GM19463 (cell line): ENCODE data around the gene RPS16.
"Not testable (repeated sequence)": the region's sequence is repeated elsewhere in the genome, so short reads cannot be mapped to it uniquely, and the experiment has no call there.

Source experiments
- ATAC-seq: cut with Tn5 transposase; IDR thresholded peaks from one replicate; pipeline ENCODE4 v1.9.1; 2021; ENCODE audit warnings: mild to moderate bottlenecking, moderate library complexity; ENCODE audit not compliant: unreplicated experiment

Gene RPS16

DNA sequence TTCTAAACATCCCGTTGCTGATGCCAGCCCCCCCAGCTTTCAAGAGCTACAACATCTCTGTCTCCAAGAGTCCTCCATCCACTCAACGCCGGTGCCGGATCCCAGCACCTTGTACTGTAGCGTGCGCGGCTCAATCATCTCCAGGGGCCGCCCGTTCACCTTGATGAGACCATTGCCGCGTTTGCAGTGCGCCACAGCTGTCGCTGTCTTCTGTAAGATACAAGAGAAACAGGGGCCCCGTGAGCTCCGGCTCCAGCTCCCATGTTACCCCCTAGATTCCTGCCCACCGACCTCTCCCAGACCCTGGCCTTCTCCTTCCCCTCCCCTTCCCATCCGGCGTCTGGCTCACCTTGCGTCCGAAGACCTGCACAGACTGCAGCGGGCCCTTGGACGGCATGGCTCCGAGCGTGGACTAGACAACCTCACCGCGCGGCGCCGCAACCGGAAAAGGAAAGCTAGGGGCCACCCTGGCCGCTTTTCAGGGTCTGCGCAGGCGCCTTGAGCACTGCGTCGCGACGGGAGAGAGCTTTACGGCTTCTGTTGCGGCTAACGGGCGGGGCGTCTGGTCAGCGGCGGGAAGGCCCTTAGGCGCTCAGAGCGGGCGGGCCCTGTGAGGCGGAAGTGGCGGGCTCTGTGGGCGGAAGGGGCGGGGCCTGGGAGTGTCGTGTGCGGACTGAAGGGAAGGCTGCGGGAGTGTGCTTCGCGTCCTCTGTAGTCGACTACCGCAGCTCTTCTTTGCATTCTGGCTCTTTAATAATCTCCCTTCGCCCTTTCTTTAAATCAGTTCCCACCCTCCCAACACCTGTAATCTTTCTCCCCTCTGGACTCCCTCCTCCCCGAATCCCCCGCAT is at the start of gene RPS16:
TSS of gene RPS16 (minus strand) at position 451 of the 851 bp plus-strand sequence. CDS start at position 397, 54 bp downstream.
- ATAC-seq = peak; percentile 73

DNA sequence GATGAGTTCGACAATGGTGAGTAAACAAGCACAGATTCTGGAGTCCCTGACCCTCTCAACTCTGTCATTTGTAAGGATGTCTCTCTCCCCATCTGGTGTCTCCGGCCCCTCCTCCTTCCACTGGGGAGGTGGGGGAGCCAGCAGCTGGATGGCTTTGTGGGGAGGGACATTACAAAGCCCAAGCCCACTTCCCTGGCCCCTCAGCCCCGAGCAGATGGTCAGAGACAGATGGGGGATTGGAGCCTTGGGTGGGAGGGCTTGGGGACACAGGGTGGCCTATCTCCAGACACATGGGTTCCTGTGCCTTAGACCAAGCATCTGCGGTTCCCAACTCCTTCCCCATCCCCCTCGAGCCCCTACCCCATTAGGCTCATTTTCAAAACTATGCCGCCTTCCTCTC is 47.4 kb upstream of the RPS16 start:
- ATAC-seq = no peak

DNA sequence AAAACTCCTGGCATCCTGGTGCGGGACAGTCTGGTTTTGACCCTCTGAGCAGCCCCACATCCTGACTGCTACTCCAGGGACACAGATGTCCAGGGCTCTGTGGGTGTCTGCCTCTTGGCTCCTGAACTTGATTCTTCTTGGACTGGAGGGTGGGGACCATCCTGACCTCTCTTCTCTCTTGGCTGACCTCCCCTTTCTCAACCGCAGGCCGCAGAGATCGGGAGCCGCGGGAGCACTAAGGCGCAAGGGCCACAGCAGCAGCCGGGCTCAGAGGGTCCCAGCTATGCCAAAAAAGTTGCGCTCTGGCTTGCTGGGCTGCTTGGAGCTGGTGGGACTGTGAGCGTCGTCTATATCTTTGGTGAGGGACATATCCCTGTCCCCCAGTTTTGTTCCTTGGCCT is 45.9 kb upstream of the RPS16 start:
- ATAC-seq = no peak

DNA sequence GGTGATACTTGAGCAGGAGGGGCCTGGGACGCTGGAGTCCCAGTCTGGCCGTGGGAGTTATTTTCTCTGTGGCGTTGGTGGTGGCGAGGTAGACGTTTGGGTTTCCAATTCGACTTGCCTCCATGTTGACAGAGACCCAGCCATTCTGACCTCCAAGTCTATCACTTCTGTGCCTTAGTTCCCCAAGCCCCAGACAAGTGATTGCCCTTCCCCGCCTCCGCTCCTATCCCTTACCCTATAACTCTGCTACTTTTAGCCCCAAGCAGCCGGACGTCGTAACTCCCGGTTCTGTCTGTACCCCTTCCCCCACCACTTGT is 45.4 kb upstream of the RPS16 start:
- no peak for ATAC-seq

DNA sequence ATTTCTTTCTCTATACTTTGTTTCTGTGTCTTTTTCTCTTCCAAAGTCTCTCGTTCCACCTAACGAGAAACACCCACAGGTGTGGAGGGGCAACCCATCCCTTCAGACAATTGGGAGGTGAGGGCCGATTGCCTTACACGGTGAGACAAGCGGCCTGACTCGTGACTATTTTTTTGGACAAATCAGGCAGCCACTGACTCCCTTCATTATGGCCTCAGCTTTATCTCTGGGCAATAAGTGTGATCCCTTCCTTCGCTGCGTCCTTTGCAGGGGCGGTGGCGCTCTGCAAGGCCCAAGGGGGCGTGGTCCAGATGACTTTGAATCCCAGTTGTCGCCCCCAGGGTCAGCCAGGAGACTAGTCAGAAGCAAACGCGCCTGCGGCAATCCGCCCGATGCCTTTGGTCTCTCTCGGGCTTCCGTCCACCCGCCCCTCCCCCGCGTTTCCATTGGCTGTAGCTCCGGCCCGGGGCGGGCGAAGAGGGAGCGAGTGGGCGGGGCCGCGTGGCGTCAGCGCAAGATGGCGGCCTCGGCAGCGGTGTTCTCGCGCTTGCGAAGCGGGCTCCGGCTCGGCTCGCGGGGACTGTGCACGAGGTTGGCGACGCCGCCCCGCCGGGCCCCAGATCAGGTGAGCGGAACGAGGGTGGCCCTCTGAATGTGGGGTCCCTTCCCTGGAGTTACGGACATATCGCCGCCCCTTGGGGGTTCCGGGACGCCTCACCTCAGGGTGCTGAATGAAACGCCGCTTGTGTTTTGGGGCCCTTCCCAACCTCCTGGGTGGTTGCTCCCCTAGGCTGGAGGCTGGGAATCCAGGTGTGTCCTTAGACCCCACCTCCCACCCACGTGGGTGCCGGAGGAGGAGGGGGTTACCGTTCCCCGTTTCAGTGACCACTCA is 44.8 kb upstream of the RPS16 start, which contains the start of gene TIMM50:
TSS of gene TIMM50 (plus strand) at position 502 of the 892 bp plus-strand sequence. CDS start at position 518, 16 bp downstream.
- peak; percentile 96 for ATAC-seq

DNA sequence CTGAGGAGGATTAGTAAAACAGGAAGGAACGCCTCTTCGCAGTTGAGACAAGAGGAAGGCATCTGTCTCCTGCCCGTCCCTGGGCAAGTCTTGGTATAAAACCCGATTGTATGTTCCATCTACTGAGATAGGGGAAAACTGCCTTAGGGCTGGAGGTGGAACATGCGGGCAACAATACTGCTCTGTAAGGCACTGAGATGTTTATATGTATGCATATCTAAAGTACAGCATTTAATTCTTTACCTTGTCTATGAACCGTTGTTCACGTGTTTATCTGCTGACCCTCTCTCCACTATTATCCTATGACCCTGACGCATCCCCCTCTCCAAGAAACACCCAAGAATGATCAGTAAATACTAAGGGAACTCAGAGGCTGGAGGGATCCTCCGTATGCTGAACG is 44.2 kb upstream of the RPS16 start:
- ATAC-seq = no peak

DNA sequence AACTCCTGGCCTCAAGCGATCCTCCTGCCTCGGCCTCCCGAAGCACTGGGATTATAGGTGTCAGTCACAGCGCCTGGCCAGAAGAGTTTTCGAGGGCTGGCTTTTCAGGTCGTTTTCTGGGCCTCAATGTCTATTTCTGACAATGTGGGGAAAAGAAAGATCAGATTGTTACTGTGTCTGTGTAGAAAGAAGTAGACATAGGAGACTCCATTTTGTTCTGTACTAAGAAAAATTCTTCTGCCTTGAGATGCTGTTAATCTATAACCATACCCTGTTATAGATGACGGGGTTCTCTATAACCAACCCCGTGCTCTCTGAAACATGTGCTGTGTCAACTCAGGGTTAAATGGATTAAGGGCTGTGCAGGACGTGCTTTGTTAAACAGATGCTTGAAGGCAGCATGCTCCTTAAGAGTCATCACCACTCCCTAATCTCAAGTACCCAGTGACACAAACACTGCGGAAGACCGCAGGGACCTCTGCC is 43.6 kb upstream of the RPS16 start:
- not testable (repeated sequence) for ATAC-seq

DNA sequence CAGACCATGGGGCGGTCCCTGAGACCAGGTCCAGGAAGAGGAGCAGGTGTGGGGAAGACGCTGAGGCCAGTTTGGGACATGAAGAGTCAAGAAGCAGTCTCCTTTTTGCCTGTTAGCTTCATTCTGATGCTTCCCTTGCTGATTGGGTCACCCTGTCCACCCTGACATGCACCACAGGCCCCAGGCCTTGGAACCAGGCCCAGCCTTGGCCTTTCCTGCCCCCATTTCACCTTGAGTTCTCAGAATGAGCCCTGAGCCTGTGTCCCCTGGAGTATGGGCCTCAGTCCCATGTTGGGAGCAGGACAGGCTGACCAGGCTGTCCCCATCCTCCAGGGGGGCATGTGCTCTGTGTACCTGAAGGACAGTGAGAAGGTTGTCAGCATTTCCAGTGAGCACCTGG is 40.0 kb upstream of the RPS16 start:
- no peak for ATAC-seq

DNA sequence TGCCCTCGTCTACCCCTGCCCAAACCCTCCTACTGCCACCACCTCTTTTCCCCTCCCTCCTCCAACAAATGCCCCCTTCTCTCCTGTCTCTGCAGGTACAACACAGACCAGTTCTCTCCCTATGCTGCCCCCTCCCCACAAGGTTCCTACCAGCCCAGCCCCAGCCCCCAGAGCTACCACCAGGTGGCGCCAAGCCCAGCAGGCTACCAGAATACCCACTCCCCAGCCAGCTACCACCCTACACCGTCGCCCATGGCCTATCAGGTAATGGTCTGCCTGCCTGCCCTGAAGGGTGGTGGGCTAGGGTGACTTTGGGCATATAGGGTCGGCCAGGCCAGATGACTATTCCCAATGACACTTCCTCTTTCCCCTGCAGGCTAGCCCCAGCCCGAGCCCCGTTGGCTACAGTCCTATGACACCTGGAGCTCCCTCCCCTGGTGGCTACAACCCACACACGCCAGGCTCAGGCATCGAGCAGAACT is 38.4 kb upstream of the RPS16 start:
- ATAC-seq = no peak

DNA sequence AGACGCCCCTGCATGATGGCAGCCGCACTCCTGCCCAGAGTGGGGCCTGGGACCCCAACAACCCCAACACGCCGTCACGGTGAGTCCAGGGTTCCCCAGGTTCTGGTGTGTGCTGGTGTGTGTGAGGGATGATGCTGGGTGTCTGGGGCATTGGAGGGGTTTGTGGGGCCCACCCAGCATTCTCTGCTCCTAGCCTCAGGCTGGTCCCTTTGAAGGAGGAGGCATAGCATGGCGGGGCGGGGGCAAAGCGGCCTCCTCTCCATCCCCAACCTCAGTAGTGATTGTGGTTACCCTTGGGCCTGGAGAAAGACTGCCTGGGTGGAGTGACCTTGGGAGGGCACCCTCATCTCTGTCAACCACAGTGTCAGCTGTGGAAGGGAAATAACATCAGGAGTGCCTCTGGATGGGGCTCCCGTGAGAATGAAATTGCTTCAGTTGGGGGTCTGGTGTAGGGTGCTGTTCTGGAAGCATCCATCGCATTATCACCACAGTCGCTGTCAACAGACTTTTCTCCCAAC is 37.8 kb upstream of the RPS16 start:
- ATAC-seq = no peak

DNA sequence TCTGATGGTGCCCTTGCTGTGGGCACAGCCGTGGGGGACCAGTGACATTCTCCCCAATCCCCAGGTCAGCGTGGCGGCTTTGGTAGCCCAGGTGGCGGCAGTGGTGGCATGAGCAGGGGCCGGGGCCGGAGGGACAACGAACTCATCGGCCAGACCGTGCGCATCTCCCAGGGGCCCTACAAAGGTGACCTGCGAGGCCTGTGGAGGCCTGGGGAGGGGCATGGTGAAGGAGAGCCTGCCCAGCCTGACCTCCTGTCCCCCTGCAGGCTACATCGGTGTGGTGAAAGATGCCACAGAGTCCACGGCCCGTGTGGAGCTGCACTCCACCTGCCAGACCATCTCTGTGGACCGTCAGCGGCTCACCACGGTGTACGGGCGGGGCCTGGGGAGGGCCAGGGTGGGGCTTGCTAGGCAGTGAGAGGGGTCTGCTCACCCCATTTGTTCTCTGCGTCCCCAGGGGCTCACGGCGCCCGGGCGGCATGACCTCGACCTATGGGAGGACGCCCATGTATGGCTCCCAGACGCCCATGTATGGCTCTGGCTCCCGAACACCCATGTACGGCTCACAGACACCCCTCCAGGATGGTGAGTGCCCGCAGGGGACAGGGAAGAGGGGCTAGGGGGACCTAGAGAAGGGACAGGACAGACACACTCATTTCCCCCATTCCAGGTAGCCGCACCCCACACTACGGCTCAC is 37.1 kb upstream of the RPS16 start:
- ATAC-seq = no peak

DNA sequence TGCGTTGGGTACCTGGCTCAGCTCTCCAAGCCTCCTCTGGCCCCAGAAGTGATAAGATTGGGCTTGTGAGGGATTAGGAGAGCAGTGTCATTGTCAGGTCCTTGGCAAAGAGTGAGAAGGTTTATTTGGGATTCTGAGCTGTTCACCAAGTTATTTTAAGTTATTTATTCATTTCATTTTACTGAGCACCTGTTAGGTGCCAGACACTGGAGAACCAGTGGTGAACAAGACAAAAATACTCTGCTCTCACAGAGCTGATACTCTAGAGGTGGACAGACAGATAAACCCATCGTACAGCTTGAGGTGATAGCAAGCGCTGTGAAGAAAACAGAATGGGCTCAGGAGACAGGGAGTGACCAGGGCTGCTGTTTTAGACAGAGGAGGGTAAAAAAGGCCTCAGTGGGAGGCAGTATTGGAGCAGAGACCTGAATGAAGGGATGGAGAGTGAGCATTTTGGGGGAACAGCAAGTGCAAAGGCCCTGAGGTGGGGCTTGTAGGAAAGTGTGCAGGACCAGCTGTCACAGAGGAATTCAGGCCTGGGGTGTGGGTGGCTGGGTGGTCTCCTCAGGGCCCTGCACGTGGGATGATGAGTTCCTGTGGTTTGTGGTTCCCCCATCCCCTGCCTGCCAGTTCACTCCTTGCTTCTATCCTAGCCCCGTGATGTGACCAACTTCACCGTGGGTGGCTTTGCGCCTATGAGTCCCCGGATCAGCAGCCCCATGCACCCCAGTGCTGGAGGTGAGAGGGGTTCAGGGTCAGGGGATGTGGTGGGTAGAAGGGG is 36.2 kb upstream of the RPS16 start:
- no peak for ATAC-seq

DNA sequence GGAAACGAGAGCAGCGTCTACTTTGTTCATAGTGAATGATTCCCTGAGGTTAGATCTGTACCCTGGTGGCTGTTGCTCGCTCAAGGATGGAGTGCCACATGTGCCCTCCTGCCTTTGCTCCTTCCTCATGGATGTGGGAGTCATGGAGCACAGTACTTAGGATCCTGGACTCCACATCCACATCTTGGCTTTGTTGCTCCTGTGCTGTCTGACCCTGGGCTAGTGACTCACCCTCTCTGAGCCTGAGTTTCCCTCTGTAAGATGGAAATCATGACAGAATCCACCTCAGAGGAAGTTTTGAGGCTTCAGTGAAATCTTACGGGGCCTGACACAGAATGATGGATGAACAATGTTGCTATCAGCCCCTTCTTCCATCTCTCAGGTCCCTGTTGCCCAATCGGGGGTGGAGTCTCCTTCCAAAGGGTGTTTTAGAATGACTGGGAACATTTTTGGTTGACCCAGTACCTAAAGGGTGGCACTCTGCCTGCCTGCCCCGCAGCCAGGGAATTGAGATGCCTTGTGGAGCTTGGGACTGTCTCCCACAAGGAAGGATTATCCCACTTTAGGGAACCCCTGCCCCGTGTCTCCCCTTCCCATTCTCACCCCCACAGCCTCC is 35.1 kb upstream of the RPS16 start:
- ATAC-seq = no peak

DNA sequence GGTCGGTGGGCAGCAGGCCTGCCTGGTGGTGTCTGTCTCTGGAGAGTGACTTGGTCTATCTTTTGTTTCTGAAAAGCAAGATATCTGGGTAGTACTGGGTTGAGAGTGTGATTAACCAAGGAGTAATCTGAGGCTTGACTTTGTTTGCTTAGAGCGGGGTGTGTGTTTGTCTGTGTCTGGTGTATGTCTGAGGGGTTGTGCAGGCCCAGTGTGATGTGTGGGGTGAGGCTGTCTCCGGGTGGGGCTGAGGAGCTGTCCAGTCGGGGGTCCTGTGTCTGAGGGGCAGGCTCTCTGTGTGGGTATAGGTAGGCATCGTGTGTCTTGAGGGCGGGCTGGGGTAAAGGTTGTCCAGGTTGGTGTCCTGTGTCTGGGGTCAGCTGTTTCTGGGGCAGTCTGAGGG is 33.8 kb upstream of the RPS16 start:
- ATAC-seq = no peak

DNA sequence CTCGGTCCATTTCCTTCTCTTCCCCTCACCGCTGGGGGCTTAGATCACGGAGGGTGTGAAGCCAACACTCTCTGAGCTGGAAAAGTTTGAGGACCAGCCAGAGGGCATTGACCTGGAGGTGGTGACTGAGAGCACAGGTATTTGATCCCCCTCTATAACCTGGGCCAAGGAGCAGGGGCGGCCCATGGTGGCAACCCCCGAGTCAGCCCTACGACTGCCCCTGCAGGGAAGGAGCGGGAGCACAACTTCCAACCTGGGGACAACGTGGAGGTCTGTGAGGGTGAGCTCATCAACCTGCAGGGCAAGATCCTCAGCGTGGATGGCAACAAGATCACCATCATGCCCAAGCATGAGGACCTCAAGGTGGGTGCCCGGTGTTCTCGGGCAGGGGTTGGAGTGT is 33.3 kb upstream of the RPS16 start:
- no peak for ATAC-seq

DNA sequence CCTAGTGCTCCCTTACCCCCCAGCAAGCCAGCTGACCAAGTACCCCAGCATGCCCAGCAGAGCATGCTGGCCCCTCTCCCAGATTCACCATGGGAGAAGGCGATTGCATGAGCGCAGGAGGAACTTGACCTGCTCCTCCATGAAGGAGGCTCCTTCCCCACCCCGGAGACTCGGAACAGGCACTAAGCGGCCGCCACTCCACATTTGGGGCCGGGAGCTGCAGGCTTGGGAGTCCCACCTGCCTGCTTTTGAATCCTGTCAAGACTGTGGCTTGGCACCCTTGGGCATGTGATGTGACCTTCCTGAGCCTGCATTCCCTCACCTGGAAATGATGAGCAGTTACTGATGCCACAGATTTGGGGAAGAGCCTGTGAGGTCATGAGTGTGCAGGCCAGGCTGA is 32.2 kb upstream of the RPS16 start:
- no peak for ATAC-seq

DNA sequence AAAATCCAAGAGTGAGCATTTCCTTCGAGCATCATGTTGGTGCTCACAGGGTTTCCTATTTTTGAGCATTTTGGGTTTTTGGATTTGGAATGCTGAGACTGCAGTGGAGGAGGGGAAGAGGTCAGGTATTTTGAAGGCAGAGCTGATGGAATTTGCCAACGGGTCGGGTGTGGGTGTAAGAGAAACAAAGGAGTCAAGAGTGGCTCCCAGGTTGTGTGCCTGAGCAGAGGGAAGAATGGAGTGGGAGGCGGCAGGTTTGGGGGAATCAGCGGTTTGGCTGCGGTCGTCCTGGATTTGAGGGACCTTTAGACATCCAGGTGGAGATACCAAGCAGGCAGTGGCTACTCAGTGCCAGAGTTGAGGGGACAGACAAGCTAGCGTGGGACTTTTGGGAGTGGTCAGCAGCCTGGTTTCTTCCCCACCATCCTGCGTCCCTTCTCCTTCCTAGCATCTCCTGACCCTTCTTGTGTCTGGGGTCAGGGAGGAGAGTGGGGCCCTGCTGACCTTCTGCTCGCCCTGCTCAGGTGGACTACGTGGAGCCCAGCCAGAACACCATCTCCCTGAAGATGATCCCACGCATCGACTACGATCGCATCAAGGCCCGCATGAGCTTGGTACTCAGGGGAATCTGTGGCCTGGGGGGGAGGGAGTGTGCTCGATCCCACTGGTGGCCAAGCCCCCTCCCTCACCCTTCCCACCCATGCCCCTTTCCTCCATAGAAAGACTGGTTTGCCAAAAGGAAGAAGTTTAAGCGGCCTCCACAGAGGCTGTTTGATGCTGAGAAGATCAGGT is 30.4 kb upstream of the RPS16 start:
- ATAC-seq = no peak

DNA sequence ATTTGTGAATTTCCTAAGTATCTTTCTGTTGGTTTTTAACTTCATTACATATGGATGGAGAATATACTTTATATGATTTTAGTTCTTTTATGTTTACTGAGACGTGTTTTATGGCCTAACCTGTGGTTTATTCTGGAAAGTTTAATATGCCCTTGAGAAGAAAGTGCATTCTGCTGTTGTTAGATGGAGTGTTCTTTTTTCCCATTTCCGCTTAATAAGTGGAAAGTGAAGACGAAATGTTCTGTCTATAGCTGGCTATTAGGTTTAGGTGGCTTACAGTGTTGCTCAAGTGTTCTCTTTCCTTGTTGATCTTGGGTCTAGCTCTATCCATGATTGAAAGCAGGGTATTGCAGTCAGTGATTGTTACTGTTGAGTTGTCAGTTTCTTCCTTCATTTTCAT is 27.7 kb upstream of the RPS16 start:
- no peak for ATAC-seq

DNA sequence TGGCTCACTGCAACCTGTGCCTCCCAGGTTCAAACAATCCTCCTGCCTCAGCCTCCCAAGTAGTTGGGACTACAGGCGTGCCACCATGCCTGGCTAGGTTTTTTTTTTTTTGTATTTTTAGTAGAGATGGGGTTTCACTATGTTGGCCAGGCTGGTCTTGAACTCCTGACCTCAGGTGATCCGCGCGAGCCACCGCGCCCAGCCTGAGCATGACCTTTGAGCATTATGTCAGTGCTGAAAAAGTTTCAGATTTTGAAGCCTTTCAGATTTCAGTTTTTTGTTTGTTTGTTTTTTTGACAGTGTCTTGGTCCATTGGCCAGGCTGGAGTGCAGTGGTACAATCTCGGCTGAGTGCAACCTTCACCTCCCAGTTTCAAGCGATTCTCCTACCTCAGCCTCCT is 15.5 kb upstream of the RPS16 start:
- not testable (repeated sequence) for ATAC-seq
